ENCODE results near the gene CDC42EP5. TPM values are rescaled to one million over a fixed set of nuclear protein-coding genes. Genes with fewer than 3 reads are reported as not detected.

The CDC42EP5 gene
- total RNA-seq, 1 donor from 2014 or later: not detected

- Mint-ChIP-seq H3K27me3 (peaks cover 31% of the 10 kb centered on the region), H3K4me3 (no peak overlapping the region), H3K27ac (no peak overlapping the region), H3K36me3 (ENCODE audit: low read depth) (no peaks in the 10 kb centered on the region), H3K4me1 (peaks cover 10% of the 10 kb centered on the region), H3K9me3 (no peaks in the 10 kb centered on the region)
- intact Hi-C loops (cut with micrococcal nuclease): no loop called here
- DNase-seq (no peak), ATAC-seq (ENCODE audit: low read depth) (no peak)
- ChIA-PET CTCF (no interaction called here), POLR2A (interaction anchor here (0.6 kb wide), 1 partner anchor 211 kb away, joined by 3 read pairs; no protein-coding TSS in a partner anchor)
- TF ChIP-seq CTCF (IDR thresholded peaks at IDR 0.05): no peak
These were observed 46.7 kb downstream of the CDC42EP5 start for GRCh38 chr19:54426291-54426931.

- Mint-ChIP-seq H3K4me3 (no peak overlapping the region), H3K4me1 (peaks cover 2% of the 10 kb centered on the region), H3K27me3 (peaks cover 33% of the 10 kb centered on the region), H3K27ac (no peak overlapping the region), H3K9me3 (no peaks in the 10 kb centered on the region), H3K36me3 (ENCODE audit: low read depth) (no peaks in the 10 kb centered on the region)
- POLR2A ChIA-PET: no interaction called here
- CTCF ChIA-PET: no interaction called here
- ATAC-seq (ENCODE audit: low read depth) (no peak), DNase-seq (no peak)
- intact Hi-C loops (cut with micrococcal nuclease): no loop called here
- no peak for TF ChIP-seq CTCF (IDR thresholded peaks at IDR 0.05)
These were observed 47.7 kb downstream of the CDC42EP5 start for GRCh38 chr19:54425382-54425723.

- no peak overlapping the region for H3K4me3 Mint-ChIP-seq
- no peaks in the 10 kb centered on the region for H3K36me3 Mint-ChIP-seq (ENCODE audit: low read depth)
- no peaks in the 10 kb centered on the region for H3K4me1 Mint-ChIP-seq
- TF ChIP-seq CTCF (IDR thresholded peaks at IDR 0.05): no peak
- CTCF ChIA-PET: no interaction called here
- peaks cover 34% of the 10 kb centered on the region for H3K27me3 Mint-ChIP-seq
- ATAC-seq (ENCODE audit: low read depth) (no peak), DNase-seq (no peak)
- no peaks in the 10 kb centered on the region for H3K9me3 Mint-ChIP-seq
- no peak overlapping the region for H3K27ac Mint-ChIP-seq
- POLR2A ChIA-PET: interaction anchor here (0.6 kb wide), 1 partner anchor 126 kb away, joined by 4 read pairs; no protein-coding TSS in a partner anchor
- intact Hi-C loops (cut with micrococcal nuclease): no loop called here
These were observed 48.3 kb downstream of the CDC42EP5 start for GRCh38 chr19:54424660-54425381.

GRCh38 chr19:54424201-54424600 is 48.9 kb downstream of the CDC42EP5 start:
- no peak overlapping the region for H3K27ac Mint-ChIP-seq
- H3K4me3 Mint-ChIP-seq: no peak overlapping the region
- TF ChIP-seq CTCF (IDR thresholded peaks at IDR 0.05): no peak
- no peaks in the 10 kb centered on the region for H3K36me3 Mint-ChIP-seq (ENCODE audit: low read depth)
- DNase-seq (no peak), ATAC-seq (ENCODE audit: low read depth) (no peak)
- ChIA-PET POLR2A (interaction anchor here (0.6 kb wide), 1 partner anchor 127 kb away, joined by 4 read pairs; no protein-coding TSS in a partner anchor), CTCF (no interaction called here)
- H3K4me1 Mint-ChIP-seq: no peaks in the 10 kb centered on the region
- H3K27me3 Mint-ChIP-seq: peaks cover 37% of the 10 kb centered on the region
- intact Hi-C loops (cut with micrococcal nuclease): no loop called here
- H3K9me3 Mint-ChIP-seq: no peaks in the 10 kb centered on the region

GRCh38 chr19:54422136-54422535 is 51.0 kb downstream of the CDC42EP5 start:
- Mint-ChIP-seq H3K4me3 (no peak overlapping the region), H3K36me3 (ENCODE audit: low read depth) (no peaks in the 10 kb centered on the region), H3K4me1 (peaks cover 7% of the 10 kb centered on the region), H3K27ac (no peak overlapping the region), H3K9me3 (no peaks in the 10 kb centered on the region), H3K27me3 (peaks cover 41% of the 10 kb centered on the region)
- POLR2A ChIA-PET: no interaction called here
- no peak for DNase-seq
- CTCF ChIA-PET: no interaction called here
- ATAC-seq (ENCODE audit: low read depth): no peak
- no peak for TF ChIP-seq CTCF (IDR thresholded peaks at IDR 0.05)
- intact Hi-C loops (cut with micrococcal nuclease): no loop called here
